ENCODE results near the gene C1orf210.

GRCh38 chr1:43312663-43313515, 27.5 kb upstream of the C1orf210 start:
- TF ChIP-seq, protein P1, sequence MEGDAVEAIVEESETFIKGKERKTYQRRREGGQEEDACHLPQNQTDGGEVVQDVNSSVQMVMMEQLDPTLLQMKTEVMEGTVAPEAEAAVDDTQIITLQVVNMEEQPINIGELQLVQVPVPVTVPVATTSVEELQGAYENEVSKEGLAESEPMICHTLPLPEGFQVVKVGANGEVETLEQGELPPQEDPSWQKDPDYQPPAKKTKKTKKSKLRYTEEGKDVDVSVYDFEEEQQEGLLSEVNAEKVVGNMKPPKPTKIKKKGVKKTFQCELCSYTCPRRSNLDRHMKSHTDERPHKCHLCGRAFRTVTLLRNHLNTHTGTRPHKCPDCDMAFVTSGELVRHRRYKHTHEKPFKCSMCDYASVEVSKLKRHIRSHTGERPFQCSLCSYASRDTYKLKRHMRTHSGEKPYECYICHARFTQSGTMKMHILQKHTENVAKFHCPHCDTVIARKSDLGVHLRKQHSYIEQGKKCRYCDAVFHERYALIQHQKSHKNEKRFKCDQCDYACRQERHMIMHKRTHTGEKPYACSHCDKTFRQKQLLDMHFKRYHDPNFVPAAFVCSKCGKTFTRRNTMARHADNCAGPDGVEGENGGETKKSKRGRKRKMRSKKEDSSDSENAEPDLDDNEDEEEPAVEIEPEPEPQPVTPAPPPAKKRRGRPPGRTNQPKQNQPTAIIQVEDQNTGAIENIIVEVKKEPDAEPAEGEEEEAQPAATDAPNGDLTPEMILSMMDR (IDR thresholded peaks at IDR 0.05): no peak
- no peak for TF ChIP-seq POLR2A (IDR thresholded peaks at IDR 0.05)
